NCI-H510A treated with DMSO at 0.1 percent for 48 hours (cell line): ENCODE results near the gene KLB.
A peak's percentile ranks its signal among the peaks of the same experiment; 100 is the strongest.

Source experiments
- DNase-seq: peaks from one replicate; lab custom pipeline; 2025; lab: John Stamatoyannopoulos, UW

Gene KLB

GRCh38 chr4:39464886-39465501 lies 58.3 kb downstream of the KLB start:
- no peak for DNase-seq

DNA sequence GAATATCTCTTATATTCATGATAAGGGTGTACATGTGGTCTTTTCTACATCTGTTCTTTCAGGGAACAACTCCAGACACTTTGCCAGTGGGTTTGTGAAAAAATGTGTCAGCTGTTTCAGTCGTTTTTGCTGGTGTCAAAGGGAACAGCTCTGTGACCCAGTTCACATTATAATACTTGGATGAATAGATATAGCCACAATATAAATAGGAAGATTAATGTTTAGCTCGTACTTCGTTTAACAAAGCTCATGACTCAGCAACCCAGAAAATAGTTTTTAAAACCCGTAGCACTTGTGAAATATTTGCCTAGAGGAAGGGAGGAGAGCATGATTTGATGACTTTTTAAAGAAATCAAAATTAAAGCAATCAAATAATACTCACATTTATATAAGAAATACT lies 60.0 kb downstream of the KLB start:
- DNase-seq = no peak

GRCh38 chr4:39467464-39467863 lies 60.7 kb downstream of the KLB start:
- no peak for DNase-seq

DNA sequence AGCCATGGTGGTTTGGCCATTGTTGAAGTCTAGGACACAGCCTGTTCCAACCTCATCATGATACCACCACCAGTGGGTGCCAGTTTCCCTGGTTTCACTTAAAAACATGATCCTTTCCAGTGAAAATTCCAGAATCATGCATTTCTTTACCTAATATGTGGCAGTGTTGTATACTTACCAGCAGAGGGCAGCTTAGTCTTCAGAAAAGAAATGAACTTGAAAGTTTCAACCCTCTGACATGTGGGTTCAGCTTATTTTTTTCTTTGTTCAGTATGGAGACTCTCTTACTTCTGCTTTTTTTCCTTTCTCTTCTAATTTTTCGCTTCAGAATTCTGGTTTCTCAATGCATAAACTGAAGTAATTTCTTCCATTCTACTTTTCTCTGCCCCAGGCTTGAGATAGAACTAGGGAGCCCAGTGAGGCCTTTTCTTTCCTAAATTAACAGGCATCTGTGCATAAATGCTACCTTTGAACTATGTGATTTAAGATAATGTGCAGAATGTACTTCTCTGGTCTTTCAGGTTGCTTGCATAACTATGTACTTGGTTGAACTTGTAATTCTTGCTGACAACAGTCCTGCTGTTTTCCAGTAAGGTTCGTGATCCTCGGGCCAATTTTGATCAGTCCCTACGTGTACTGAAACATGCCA lies 62.8 kb downstream of the KLB start:
- DNase-seq = peak; percentile 65

- no peak for DNase-seq
These were observed 63.7 kb downstream of the KLB start for GRCh38 chr4:39470402-39470801.

- no peak for DNase-seq
These were observed 65.7 kb downstream of the KLB start for GRCh38 chr4:39472396-39472795.

DNA sequence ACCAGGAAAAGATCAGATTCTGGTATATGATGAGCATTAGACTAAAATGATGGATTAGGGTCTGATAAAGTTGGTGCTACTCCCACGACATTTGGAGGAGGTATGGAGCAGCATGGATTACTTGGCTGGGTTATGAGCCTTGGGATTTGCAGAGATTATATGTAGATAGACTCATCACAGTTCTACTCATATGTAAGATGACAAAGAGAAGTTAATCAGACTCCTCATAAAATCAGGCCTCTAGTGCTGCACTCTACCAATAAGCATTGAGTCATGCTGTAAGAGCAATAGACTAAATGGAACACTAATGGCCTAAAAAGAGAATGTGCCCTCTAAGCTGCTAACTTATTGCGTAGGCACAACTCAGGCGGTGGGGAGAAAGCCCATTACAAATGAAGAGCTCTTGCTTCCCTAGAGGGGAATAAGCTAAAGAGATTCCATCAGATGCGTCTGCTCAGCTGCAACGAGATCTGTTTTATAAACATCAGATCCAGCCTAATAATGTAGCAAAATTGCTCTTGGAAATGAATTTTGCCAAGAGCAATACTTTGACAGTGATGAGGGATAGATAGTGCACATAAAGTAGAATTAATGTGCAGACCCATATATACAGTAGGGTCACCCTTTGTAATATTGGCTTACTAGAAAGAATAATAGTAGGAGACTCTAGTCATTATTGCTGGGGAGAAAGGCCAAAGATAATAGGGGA lies 69.6 kb downstream of the KLB start:
- no peak for DNase-seq

DNA sequence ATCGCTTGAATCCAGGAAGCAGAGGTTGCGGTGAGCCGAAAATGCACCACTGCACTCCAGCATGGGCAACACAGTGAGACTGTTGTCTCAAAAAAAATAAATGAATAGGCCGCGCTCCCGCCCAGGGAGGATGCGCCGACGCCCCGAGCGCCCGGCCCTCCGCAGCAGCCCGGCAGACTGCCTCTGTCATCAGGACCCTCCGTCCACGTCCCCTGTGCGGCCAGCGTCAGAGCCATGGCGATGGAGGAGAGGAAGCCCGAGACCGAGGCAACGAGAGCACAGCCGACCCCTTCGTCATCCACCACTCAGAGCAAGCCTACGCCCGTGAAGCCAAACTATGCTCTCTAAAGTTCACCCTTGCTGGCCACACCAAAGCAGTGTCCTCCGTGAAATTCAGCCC lies 73.5 kb downstream of the KLB start:
- DNase-seq = no peak

DNA sequence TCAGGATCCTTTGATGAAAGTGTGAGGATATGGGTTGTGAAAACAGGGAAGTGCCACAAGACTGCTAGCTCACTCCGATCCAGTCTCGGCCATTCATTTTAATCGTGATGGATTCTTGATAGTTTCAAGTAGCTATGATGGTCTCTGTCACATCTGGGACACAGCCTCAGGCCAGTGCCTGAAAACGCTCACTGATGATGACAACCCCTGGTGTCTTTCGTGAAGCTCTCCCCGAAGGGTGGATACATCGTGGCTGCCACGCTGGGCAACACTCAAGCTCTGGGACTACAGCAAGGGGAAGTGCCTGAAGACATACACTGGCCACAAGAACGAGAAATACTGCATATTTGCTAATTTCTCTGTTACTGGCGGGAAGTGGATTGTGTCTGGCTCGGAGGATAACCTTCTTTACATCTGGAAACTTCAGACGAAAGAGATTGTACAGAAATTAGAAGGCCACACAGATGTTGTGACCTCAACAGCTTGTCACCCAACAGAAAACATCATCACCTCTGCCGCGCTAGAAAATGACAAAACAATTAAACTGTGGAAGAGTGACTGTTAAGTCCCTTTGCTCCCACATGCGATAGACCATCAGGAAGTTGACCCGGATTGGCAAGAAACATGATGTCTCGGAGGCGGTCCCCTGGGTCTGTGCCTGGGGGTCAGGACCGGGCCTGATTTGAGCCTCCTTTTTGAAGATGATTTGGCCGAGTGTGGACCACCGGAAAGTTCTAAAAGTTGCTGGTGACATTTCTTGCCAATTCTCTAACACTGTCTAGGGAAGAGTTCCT lies 74.4 kb downstream of the KLB start:
- DNase-seq = no peak

- DNase-seq = no peak
These were observed 78.0 kb downstream of the KLB start for GRCh38 chr4:39484582-39485272.

DNA sequence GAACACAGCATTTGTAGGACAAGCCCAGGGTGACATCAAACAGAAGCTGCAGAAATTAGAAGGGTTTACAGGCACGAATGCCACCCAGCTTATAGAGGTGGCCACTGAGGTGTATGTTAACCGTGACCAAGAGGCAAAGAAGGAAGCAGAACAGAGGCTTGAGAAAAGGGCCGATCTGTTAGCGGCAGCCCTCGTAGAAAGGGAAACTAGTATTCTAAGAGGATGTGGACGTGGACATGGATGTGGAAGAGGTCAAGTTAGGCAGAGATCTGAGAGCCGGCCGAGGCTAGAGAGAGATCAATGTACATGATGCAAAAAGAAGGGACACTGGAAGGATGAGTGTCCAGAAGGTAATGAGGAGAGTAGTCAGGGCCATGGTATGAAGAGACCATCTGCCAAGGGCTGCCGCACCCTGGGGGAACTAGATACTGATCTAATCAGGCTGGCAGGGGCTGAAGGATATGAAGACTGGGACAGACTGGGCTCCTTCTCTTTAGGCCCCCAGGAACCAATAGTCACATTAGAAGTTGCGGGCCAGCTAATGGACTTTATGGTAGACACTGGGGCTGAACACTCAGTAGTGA lies 79.6 kb downstream of the KLB start:
- no peak for DNase-seq

GRCh38 chr4:39490322-39490721 lies 83.6 kb downstream of the KLB start:
- no peak for DNase-seq

GRCh38 chr4:39494354-39494753 lies 87.6 kb downstream of the KLB start:
- no peak for DNase-seq

GRCh38 chr4:39495446-39496213 lies 88.9 kb downstream of the KLB start:
- no peak for DNase-seq

DNA sequence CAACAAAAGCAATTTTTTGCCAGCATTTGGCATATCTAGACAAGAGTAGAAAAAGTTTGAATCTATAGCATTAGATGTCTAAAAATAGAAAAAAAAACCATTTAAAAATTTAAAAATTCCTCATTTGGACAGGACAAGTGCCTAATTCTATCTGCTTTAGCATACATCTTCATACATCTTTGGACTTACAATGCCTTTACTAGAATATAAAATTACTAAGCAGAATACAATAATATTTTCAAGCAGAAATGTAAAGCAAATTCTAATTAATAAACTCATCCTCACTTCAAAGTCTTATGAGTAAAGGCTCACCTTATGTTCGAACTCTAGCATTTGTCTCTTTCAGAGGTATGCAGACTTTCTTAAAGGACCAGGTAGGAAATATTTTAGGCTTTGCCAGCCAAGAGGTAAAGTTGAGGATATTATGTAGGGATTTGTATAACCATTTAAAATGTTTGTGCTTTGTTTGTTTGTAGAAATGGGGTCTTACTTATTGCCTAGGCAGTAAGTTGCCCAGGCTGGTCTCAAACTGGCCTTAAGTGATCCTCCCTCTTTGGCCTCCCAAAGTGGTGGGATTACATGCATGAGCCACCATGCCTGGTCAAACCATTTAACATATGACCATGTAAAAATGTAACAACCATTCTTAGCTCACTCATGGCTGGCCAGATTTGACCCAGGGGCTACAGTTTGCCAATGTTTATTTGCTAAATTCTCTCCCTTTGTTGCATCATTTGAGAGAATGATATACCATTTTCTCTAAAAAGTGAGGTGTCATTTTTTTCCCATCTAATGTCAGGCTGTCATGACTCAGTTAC lies 91.4 kb downstream of the KLB start:
- no peak for DNase-seq

GRCh38 chr4:39498727-39499020 lies 91.9 kb downstream of the KLB start:
- DNase-seq = no peak
